Measurements from ENCODE around the gene HIVEP3. TPM values are rescaled to one million over a fixed set of nuclear protein-coding genes. Genes with fewer than 3 reads are reported as not detected.

The HIVEP3 gene
- total RNA-seq, 1 experiment from 2014 or later: 6.0 TPM

- no TSS peak for BruUV-seq (replicated peaks)
- in situ Hi-C loops (cut with HindIII; ENCODE audit: low pct_unique_long_range_greater_than_20kb, low sequenced_read_pairs) (no loop called here), intact Hi-C loops (cut with micrococcal nuclease; ENCODE audit: unreplicated experiment) (no loop called here)
- TF ChIP-seq POLR2AphosphoS5 (IDR thresholded peaks at IDR 0.05; ENCODE audit: low read depth, low read length): no peak
- TF ChIP-seq TCF7L2 (IDR thresholded peaks at IDR 0.05; ENCODE audit: low read depth, low read length): no peak
- no peak for TF ChIP-seq REST (IDR thresholded peaks at IDR 0.05; ENCODE audit: insufficient read depth in 1 of 2, low read depth in 2 of 2, low read length in 1 of 2)
- no peak for TF ChIP-seq CTCF (IDR thresholded peaks at IDR 0.05)
- no peak for TF ChIP-seq SIN3A (IDR thresholded peaks at IDR 0.05; ENCODE audit: borderline replicate concordance, insufficient read depth, low read depth, low read length)
- Histone ChIP-seq H3K27me3 (ENCODE audit: control insufficient read depth, insufficient read depth, low read length) (no peaks in the 10 kb centered on the region), H3K27ac (ENCODE audit: low read length) (no peak overlapping the region), H3K36me3 (ENCODE audit: control insufficient read depth, insufficient read depth, low read length) (no peaks in the 10 kb centered on the region), H3K9me3 (ENCODE audit: control insufficient read depth, insufficient read depth, low read depth, low read length) (no peaks in the 10 kb centered on the region), H3K4me3 (ENCODE audit: low read depth in 2 of 2, low read length in 2 of 2) (no peak overlapping the region), H3K4me1 (ENCODE audit: control insufficient read depth, insufficient read depth, low read length) (no peaks in the 10 kb centered on the region)
- ChIA-PET POLR2A (no interaction called here), CTCF (no interaction called here)
- ATAC-seq: peak; percentile 10; the same call in 1 of the 2 replicates
- no peak for DNase-seq (ENCODE audit: low read depth, low spot score)
Observed at GRCh38 chr1:41722184-41722583, 196.5 kb downstream of the HIVEP3 start.

GRCh38 chr1:41720861-41721410 is 197.8 kb downstream of the HIVEP3 start:
- intact Hi-C loops (cut with micrococcal nuclease; ENCODE audit: unreplicated experiment): no loop called here
- in situ Hi-C loops (cut with HindIII; ENCODE audit: low pct_unique_long_range_greater_than_20kb, low sequenced_read_pairs): no loop called here
- BruUV-seq (replicated peaks): no TSS peak
- TF ChIP-seq TCF7L2 (IDR thresholded peaks at IDR 0.05; ENCODE audit: low read depth, low read length): no peak
- TF ChIP-seq SIN3A (IDR thresholded peaks at IDR 0.05; ENCODE audit: borderline replicate concordance, insufficient read depth, low read depth, low read length): no peak
- no peak for TF ChIP-seq REST (IDR thresholded peaks at IDR 0.05; ENCODE audit: insufficient read depth in 1 of 2, low read depth in 2 of 2, low read length in 1 of 2)
- no peak for TF ChIP-seq CTCF (IDR thresholded peaks at IDR 0.05)
- no peak for TF ChIP-seq POLR2AphosphoS5 (IDR thresholded peaks at IDR 0.05; ENCODE audit: low read depth, low read length)
- POLR2A ChIA-PET: no interaction called here
- no peaks in the 10 kb centered on the region for H3K36me3 ChIP-seq (ENCODE audit: control insufficient read depth, insufficient read depth, low read length)
- no peaks in the 10 kb centered on the region for H3K9me3 ChIP-seq (ENCODE audit: control insufficient read depth, insufficient read depth, low read depth, low read length)
- H3K4me1 ChIP-seq (ENCODE audit: control insufficient read depth, insufficient read depth, low read length): no peaks in the 10 kb centered on the region
- H3K4me3 ChIP-seq (ENCODE audit: low read depth in 2 of 2, low read length in 2 of 2): no peak overlapping the region
- no peaks in the 10 kb centered on the region for H3K27me3 ChIP-seq (ENCODE audit: control insufficient read depth, insufficient read depth, low read length)
- DNase-seq (ENCODE audit: low read depth, low spot score) (no peak), ATAC-seq (no peak)
- CTCF ChIA-PET: interaction anchor here (0.9 kb wide), 1 partner anchor 40 kb away, joined by 4 read pairs; no protein-coding TSS in a partner anchor
- no peak overlapping the region for H3K27ac ChIP-seq (ENCODE audit: low read length)

All from Panc1 (cell line).